Stimulated activated CD4-positive, alpha-beta T cell treated with anti-CD3 and anti-CD28 coated beads, Interleukin-1b, Interleukin-23, amount 100 ng/mL, for 24 hours (primary cell): ENCODE measurements around the gene TTC34.
"Not testable (repeated sequence)": the region's sequence is repeated elsewhere in the genome, so short reads cannot be mapped to it uniquely, and the experiment has no call there.

Experiments used
- DNase-seq, 4 experiments: peaks; one replicate each; pipeline ENCODE4 v3.0.0-alpha.2; 2020; ENCODE audit warnings: low read depth in 4 of 4, low spot score in 1 of 4

Gene TTC34

GRCh38 chr1:2684878-2685277, 116.6 kb downstream of the TTC34 start:
- DNase-seq, result not testable (repeated sequence)

GRCh38 chr1:2684000-2684399, 117.5 kb downstream of the TTC34 start:
- not testable (repeated sequence) for DNase-seq

GRCh38 chr1:2683321-2683741, 118.2 kb downstream of the TTC34 start:
- DNase-seq, result not testable (repeated sequence)

- not testable (repeated sequence) for DNase-seq
Measured at GRCh38 chr1:2682879-2683278, 118.6 kb downstream of the TTC34 start.

GRCh38 chr1:2676726-2677125, 124.8 kb downstream of the TTC34 start:
- DNase-seq, result not testable (repeated sequence)

- not testable (repeated sequence) for DNase-seq
Measured at GRCh38 chr1:2671656-2672055, 129.8 kb downstream of the TTC34 start.

GRCh38 chr1:2659806-2660205, 141.7 kb downstream of the TTC34 start:
- not testable (repeated sequence) for DNase-seq

GRCh38 chr1:2657909-2658308, 143.6 kb downstream of the TTC34 start:
- not testable (repeated sequence) for DNase-seq

GRCh38 chr1:2657124-2657523, 144.4 kb downstream of the TTC34 start:
- DNase-seq, result not testable (repeated sequence)

- not testable (repeated sequence) for DNase-seq
Measured at GRCh38 chr1:2655598-2656434, 145.7 kb downstream of the TTC34 start.

GRCh38 chr1:2654443-2654948, 147.0 kb downstream of the TTC34 start:
- DNase-seq, result not testable (repeated sequence)

GRCh38 chr1:2653741-2654442, 147.6 kb downstream of the TTC34 start:
- DNase-seq, result not testable (repeated sequence)

GRCh38 chr1:2652926-2653571, 148.4 kb downstream of the TTC34 start:
- DNase-seq, result not testable (repeated sequence)

- not testable (repeated sequence) for DNase-seq
Measured at GRCh38 chr1:2652152-2652925, 149.2 kb downstream of the TTC34 start.

GRCh38 chr1:2650967-2651645, 150.4 kb downstream of the TTC34 start:
- no peak for DNase-seq

GRCh38 chr1:2646837-2647236, 154.7 kb downstream of the TTC34 start:
- DNase-seq, result no peak

- no peak for DNase-seq
Measured at GRCh38 chr1:2645776-2646175, 155.7 kb downstream of the TTC34 start.

- DNase-seq, result no peak
Measured at GRCh38 chr1:2645143-2645542, 156.3 kb downstream of the TTC34 start.

GRCh38 chr1:2644591-2645101, 156.8 kb downstream of the TTC34 start:
- DNase-seq, result no peak

- DNase-seq, result no peak
Measured at GRCh38 chr1:2644171-2644570, 157.3 kb downstream of the TTC34 start.
